GM18907 (cell line): ENCODE results near the gene GNAL.

Experiments used
- ATAC-seq: cut with Tn5 transposase; IDR thresholded peaks from one replicate; pipeline ENCODE4 v1.9.1; 2021; ENCODE audit warnings: mild to moderate bottlenecking, moderate library complexity; ENCODE audit not compliant: unreplicated experiment

GNAL gene

DNA sequence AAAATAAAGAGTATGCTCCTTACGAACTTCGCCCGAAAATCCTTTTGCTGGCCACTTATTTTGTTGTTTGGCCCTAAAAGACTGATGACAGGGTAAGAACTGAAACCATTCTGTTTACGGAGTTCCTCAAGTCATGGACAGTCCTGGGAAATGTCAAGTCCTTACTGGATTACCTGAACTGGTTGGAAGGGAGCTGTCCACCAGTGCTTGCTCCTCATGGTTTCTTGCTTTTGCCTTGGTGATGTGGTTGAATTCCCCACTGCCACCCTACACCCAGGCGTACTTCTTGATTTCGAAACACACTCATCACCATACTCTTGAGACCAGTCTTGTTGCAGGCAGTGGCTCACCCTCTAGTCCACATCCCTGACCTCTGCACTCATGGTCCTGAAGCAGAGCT, 113.1 kb downstream of the GNAL start:
- ATAC-seq: no peak

DNA sequence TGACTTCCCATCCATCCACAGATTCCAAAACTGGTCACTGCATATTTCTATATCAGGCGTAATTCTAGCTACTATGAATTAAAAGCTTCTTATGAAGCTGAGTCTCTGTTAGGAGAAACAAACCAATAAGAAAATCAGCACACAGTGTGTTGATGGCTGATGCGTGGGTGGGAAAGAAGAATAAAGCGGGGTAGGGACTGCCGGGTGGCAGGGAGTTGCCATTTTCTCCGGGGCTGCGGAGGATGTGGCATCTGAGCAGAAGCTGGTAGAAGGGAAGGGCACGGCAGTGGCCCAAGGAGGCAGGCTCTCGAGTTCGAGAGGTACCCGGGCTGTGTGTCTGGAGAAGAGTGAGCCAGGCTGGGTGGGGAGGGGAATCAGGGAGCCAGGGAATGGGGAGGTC, 113.5 kb downstream of the GNAL start:
- ATAC-seq: no peak

DNA sequence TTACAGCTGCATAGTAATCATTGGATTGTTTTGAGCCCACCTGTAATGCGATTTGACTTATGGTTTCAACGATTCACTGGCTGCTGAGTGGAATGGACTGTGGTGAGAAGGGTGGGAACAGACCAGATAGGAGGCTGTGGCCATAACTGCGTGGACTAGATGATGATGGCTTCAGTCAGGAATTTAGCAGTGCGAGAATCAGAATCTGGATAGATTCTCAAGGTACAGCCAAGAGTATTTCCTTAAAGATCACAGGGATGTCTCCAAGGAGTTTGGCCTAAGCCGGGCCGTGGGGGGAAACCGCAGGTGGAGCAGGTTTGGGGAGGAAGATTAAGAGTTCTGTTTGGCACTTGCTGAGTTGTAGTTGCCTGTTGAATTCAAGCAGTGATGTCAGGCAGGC, 118.2 kb downstream of the GNAL start:
- ATAC-seq: no peak

DNA sequence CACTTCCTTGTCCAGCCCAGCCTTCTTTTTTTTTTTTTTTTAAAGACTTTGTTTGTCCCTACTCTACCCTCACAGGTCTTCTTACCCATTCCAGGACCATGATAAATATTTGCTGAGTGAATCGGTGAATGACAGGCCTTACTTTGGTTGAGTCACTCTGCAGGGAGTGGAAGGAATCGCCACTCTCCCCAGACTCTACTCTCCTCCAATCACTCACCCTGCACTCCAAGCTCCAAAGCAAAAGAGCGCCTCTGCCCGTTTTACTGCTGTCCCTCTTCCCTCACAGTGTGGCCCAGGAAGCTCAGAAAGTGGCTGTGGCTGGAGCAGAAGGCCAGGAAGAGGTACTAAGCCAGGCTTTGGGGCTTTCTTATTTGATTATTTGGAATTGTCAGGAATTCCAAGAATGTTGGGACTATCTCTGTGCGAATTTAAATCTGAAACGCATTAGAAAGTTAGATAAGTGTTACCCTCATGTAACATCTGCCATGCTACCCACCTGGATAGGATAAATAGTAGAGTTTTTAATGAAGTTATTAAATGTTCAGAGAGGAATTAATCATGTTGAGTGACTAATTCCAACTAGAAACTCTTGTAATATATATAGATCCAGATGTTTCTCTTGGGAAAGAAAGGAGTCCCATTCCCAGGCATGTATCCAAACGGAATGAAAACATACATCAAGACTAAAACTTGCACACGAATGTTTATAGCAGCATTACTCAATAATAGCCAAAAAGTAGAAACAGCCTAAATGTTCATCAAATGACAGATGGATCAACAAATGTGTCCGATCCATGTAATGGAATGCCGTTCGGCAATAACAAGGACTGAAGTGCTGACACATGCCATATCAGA, 119.2 kb downstream of the GNAL start:
- ATAC-seq: no peak

DNA sequence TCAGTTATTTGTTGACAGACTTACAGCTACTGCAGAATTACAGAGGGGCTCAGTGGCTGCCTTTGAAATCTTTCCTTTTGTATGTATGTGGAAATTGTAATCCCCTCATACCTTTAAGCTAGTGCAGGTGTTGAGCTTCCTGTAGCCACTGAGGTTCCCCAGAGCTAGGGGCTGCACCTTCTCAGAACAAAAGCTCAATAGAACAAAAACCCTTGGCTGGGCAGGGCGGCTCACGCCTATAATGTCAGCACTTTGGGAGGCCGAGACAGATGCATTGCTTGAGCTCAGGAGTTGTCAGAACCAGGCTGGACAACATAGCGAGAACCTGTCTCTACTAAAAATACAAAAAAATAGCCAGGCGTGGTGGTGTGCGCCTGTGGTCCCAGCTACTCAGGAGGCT, 120.8 kb downstream of the GNAL start:
- ATAC-seq: no peak

DNA sequence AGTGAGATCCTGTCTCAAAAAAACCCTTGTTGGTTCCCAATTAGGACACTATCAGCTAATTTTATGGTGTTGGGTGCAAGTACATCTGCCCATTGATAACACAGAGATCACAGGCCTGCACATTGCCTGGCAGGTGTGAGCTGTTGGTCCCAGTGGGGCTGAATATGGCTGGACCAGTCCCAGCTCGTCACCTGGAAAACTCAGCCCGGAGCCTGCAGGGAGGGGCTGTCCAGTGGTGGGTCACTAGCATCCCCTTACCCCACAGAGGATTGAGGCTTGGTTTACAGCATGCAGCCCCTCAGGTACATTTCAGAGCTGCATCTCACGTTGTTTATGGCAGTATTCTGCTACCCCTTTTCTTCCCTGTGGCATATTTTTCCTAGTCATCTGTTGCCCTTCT, 121.3 kb downstream of the GNAL start:
- ATAC-seq: no peak

DNA sequence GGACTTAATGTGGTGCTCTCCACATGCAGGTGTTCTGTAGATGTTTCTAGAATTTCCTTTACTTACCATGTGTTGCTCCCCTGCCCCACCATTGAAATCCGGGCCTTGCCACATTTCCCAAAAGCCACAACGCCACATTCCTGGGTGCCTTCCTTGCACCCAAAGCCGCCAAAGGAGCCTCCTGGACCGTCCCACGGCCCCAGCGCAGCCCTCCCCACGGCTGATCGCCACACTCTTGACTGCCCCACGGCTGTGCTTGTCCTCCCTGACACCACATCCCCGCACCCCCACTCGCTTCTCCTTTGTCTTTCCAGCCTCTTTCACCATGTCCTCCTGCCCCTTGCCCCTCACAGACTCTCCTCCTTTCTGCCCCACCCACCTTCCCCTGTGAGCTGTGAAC, 121.9 kb downstream of the GNAL start:
- ATAC-seq: no peak

DNA sequence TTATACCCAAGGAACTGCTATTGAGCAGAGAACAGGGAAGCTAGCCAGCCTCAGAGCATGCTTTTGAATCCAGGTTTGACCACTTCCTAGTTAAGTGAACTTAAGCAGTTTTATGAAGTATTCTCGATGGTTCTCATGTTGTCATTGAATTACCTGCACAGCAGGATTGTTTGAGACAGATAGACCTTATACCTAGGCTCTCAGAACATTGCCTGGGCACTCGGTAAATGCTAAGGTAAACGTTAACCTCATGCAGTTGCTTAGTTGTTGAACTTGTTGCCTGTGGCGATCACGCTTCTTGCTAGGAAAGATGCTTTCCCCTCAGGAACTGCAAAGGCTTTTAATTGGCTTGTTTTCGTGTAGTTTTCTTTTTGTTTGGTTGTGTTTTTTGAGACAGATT, 128.2 kb downstream of the GNAL start:
- ATAC-seq: no peak

DNA sequence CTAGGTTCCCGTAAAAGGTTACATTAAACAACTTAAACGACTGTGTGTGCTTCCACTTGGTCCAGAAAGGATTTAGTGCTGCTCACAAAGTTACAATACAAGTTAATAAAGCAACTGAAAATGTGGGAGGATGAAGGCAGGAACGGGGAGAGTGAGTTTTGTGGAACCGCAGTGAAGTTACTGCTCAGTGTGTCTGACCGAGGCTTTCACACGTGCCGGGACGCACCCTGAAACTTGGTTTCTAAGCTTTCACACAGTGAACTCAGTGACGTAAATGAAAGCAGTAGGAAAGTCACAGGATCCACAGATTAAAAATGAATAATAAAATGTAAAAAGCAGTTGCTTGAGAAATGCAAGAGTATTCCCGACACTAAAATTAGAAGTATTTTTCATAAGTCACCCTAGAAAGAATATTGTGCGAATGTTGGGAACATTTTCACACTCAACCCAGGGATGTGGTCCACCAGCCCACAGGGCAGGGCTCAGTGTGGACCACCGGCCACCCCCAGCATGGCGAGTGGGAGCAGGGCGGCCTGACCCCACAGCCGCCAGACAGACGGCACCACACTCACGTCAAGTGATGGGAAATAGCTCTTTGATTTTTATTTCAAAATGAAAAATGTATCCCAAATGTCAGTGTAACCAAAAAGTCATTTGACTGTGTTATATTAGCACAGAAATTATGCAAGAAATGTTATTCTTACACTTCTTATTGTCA, 129.6 kb downstream of the GNAL start:
- ATAC-seq: no peak

DNA sequence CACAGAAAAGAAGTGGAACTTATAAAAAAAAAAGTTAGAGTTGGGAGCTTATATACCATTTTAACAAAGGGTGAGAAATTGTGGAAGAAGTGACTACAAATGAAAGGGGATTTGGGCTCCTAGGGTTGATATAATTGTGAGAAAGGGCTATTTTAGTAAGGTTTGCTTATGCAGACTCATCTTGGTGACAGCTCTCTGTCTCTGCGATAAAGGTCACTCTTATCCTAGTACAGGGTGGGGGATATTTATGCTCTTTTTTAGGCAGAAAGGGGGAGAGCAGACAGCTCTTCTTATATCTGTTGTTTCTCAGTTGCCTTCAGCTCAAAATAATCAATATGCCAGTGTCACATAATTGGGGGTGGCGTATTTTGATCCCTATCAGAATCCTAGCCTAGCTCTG, 130.9 kb downstream of the GNAL start:
- no peak for ATAC-seq

DNA sequence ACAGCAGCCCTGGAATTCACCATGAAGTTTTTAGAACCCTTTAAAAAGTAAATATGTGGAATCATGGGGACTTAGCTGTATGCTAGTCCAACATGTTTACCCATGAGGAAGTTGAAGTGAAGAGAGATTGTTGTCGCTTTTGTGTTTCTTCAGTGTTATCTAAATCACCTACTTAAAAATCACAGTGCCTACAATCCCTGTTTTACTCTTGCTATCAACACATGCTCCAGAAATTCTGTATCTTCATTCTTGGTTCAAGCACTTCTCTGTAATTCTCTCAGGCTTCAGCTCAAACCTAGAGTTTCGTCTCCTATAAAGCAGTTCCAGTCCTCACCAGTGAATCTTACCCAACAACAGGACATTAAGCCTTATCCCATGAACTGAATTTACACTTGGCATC, 131.6 kb downstream of the GNAL start:
- no peak for ATAC-seq

DNA sequence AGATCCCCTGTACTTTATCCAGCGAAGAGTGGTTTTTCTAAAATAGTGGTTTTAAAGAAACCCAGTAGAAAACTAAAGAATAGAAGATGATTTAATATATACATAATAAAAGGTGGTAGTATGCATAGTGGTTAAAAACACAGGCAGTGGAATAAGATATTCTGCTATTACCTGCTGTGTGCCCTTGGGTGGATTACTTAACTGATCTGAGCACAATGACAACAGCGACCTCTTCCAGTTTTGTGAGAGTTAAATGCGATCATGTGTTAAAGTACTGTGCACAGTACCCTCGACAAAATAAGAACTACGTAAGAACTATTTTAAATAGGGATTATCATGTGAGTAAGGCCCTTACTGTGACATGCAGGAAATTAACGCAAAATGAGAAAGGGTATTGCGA, 132.1 kb downstream of the GNAL start:
- ATAC-seq: no peak

DNA sequence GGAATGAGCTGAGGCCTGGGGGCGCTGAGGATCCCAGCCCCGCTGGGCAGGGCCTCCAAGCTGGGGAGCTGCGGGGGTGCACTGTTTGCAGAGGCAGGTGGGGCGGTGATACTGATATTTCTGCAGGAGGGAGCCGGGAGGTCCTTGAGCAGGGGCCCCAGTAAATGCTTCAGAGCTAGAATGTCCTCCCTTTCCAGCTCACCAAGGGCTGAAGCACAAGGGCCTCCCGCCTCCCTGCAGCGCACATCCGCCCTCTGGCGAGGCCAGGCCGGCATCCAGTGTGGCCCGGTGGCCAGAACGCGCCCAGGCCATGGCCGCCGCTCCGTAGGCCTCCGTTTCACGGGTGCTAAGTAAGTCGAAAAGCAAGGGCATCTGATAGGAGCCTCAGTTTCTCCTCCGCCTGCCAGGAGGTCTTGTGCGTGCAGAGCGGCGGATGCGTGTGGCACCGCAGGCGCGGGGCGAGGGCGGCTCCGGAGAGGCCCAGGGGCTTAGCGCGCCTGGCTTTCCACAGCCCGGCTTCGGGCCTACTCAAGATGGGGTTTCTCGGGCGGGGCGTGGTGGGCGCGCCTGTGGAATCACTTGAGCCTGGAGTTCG, 132.7 kb downstream of the GNAL start:
- no peak for ATAC-seq

DNA sequence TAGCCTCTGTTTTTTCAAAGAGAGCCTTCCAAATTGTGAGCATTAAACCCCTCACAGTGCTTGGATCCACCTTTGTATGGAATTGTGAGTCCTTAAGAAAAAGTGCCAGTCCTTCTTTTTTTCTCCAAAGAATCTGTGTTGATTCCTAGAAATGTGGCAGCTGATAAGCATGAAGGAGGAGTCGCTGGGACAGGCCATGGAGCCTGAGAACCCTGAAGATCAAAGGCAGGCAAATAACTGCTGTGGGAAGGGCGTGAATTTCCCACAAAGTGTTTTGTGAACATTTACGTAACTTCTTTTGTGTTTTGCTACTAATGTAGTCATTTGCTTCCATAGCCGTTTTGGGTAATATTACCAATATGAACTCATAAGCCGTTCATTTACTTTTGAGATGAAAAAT, 134.5 kb downstream of the GNAL start:
- no peak for ATAC-seq

DNA sequence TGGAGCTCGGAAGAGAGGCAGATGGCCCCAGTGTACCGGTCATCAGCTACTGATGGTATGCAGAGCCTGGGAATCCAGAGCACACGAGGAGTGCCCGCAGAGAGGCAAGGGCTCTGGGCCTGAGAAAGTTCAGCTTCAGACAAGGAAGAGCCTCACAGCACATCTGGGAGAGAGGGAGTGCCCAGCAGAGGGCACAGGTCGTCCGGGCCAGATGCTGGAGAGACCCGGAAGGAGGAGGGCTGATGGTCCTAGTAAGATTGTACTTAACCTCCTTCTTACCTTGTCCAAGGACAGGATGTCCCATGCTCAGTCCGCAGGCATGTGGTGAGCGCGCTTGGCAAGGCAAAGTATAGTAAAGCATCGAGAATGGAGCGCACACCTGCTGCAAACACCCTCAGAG, 137.8 kb downstream of the GNAL start:
- no peak for ATAC-seq

DNA sequence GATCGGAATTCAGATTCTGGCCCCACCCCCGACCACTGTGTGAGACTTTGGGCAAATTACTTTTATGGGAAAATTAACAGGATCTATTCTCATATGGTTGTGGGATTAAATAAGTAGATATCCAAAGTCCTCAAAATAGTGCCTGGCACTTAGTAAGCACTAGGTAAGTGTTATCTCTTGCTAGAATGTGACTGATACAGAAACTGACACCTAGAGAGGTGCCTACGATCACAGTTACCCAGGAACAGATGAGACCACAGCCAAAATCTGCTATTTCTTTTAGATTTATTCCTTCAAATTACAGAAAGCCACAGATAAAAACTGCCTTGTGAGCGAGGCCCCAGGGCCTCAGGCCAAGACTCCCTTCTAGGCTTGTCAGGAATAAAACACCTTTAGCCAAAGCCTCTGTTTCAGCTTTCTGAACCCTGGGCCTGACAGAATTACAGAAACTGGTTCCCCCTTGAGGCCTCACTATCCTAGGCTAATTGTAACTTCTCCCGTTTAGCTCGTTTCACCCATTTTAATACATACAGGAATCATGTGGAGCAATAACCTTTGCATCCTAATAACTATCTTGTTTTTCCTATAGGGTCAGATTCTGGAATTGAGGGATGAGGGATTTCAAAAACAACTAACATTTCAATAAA, 139.8 kb downstream of the GNAL start:
- no peak for ATAC-seq

DNA sequence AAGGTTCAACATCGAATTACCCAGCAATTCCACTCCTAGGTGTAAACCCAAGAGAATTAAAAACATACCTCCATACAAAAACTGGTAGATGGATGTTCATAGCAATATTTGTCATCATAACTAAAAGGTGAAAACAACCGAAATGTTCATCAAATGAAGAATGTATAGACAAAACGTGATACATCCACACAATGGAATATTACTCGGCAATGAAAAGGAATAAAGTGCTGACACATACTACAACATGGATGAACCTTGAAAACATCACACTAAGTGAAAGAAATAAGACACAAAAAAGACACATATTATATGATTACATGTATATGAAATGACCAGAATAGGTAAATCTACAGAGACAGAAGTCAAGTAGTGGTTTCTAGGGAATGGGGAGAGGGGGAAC, 141.5 kb downstream of the GNAL start:
- ATAC-seq: no peak

DNA sequence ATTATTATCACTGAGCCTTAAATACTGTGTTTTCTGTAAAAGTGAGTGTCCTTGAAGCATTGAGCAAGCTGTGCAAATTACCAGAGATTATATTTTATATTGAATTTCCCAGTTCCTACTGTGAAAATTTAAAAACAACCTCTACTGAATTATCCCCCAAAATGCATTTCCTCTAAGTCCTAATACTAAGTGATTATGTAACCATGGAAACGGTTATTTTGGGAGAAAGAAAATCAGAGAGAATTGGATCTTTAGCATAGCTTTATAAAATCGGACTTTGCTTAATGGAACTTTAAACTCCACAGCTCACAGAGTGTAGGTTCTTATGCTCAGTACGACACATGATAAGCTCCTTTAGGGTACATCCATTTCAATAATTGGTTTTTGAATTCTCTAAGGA, 142.9 kb downstream of the GNAL start:
- no peak for ATAC-seq

DNA sequence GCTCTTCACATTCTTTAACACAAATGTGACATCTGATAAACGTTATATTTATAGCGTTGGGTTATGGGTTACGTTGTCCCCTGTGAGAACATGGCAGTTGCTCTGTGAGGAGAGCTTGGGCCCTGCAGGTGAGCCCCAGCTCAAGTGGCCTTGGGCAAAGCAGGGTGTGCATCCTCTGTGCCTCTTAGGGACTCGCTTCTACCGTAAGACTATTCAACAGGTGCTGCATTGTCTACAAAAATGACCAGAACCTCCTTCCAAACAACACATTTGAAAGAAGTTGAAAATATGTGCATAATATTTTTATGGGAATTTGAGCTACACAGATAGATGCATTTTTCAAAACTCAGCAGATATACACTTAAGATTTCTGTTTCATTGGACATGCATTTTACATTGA, 145.7 kb downstream of the GNAL start:
- no peak for ATAC-seq

DNA sequence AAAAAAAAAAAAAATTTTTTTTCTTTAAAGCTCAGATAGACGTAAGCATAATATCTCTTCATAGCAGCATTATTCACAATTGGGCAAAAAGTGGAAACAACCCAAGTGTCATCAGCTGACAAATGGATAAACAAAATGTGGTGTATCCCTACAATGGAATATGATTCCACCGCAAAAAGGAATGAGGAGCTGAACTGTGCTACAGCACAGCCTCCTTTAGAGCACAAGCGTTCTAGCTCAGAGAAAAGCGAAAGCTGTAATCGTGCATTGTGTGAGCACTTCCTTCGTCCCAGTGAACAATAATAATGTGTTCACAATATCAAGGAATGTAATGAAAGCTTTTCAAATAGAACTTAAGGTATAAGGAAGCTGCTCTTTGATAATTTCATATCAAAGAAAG, 150.5 kb downstream of the GNAL start:
- no peak for ATAC-seq

DNA sequence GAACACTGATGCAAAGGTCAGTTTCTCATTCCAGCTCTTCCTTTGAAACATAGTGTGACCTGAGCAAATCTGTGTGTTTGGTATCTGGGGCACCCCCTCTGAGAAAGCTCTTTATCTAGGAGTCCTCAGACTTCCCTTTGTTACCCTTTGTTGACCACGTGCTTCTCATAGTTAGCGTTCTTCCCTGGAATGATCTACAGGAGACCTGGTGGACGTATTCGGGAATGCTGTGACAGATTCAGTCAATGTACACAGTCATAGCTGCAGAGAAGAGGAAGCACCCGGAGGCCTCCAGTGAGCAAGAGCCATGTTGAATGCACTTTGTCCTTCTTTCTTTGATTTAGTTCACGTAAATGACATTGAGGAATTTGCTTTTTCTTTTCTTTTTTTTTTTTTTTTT, 151.4 kb downstream of the GNAL start:
- no peak for ATAC-seq

DNA sequence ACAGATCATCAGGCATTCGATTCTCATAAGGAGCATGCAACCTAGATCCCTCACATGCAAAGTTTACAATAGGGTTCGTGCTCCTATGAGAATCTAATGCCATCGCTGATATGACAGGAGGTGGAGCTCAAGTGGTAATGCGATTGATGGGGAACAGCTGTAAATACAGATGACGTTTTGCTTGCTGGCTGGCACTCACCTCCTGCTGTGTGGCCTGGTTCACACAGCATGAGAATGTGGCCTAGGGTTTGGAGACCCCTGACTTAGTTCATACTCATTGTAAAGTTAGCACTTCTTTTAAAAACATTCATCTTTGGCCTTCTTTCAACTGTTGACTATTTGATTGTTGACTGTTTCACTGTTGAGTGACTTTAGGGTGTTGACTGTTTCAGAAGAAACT, 153.5 kb downstream of the GNAL start:
- ATAC-seq: no peak
